Stimulated activated CD8-positive, alpha-beta memory T cell treated with anti-CD3 and anti-CD28 coated beads, Interleukin-15, amount 100 ng/mL, for 4 hours (primary cell): ENCODE results near the gene MRPL10.

Experiments
- DNase-seq, 2 donors: peaks; one replicate each; pipeline ENCODE4 v3.0.0-alpha.2; 2020; ENCODE audit warnings: low read depth in 2 of 2

MRPL10 gene

GRCh38 chr17:47813512-47814031 is 17.8 kb downstream of the MRPL10 start:
- no peak for DNase-seq

DNA sequence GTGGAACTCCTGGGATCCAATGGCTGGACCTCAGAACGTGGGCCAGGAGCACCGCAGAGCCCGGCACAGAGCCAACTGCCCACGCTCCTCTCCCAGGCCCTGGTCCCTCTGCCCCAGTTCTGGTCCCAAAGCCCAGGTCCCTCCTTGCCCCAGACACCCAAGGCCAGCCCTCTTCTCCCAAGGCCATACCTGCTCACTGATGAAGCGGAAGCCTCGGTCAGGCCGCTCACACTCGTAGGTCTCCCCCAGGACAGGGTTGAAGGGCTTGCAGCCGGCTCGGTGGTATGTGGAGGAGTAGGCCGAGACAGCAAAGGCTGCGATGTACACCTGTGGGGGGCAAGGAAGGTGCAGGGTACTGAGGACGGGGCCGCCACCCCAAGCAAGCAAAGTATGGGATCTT is 18.3 kb downstream of the MRPL10 start:
- DNase-seq = no peak

DNA sequence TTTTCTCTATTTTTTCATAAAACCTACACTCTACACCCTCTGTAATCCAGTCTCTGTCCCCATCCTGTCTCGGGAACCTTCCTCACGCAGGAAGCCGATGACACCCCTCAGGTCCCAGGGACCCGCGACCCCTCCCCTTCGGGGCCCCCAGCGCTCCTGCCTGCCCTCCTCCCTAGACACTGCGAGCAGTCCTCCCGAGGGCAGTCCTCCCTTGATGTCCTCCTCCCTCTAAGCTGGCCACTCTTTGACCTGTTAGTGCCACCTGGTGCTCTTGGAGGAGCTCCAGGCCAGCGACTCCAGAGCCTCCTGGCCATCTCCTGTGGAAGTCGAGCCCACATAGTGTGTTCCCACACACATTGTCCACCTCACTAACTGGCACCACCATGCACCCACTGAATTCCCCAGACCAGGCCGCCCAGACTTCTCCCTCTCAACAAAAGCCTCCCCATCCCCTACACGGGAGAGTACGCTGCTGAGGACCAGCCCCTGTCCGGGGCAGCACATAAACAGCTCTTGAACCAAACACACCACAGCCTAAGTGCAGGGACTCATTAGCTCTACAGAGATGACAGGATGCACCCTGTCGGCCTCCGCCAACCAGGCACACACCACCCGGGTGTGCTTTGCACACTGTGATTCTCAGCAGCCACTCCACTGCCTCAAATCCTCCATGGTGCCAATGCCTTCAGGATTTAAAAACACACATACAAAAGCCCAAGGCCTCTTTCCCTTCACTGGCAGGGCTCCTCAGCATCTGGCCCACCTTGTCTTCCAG is 19.0 kb downstream of the MRPL10 start:
- no peak for DNase-seq

- DNase-seq = no peak
Measured at GRCh38 chr17:47811709-47812108, 19.6 kb downstream of the MRPL10 start.

- DNase-seq = no peak
Measured at GRCh38 chr17:47810901-47811635, 20.3 kb downstream of the MRPL10 start.

GRCh38 chr17:47810200-47810821 is 21.0 kb downstream of the MRPL10 start:
- DNase-seq = no peak

- DNase-seq = no peak
Measured at GRCh38 chr17:47808830-47809480, 22.4 kb downstream of the MRPL10 start.

DNA sequence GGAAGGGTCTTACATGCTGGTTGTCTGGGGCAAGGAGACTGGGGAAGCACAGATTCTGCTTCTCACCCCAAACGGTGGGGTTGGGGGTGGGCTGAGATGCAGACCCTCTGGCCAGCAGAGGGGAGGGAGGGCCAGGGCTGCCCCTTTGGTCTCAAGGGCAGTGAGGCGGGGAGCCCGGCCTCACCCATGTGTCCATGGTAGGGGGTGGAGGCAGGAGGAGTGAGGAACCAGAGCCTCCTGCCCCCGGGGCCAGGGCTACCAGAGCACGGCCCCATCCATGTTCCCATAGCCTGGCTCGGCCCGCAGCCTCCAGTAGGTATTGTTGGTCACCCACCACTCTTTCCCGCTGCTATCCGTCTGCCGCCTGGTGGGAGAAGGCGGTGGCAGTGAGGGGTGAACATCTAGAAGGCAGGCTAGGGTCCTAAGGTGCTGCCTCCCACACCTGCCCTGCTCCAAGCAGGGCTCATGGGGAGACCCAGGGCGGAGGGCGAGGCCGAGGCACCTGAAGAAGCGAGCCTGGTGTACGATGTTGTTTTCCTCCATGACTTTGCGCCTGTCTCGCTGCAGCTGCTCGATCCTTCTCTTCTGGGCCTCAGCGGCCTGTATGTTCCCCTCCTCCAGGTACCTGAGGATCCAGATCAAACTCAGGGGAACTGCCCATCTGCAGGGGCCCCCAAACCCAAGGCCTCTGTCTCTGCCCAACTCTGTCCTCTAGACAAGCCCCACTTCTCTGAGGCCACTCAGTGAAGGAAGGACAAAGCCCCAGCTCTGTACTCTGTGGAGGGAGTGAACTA is 23.1 kb downstream of the MRPL10 start:
- no peak for DNase-seq

- DNase-seq = no peak
Measured at GRCh38 chr17:47807421-47807820, 23.9 kb downstream of the MRPL10 start.

DNA sequence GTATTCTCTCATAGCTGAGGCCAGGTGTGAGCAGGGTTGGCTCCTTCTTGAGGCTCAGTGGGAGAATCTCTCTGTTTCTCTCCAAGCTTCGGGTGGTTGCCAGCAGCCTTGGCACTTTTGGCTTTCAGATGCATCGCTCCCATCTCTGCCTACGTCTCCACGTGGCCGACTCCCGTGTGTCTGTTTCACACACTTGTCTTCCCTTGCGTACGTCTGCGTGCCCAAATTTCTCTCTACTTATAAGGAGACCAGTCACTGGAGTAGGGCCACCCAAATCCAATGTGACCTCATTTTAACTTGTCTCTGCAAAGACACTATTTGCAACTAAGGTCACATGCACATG is 24.5 kb downstream of the MRPL10 start:
- no peak for DNase-seq

- DNase-seq = no peak
Measured at GRCh38 chr17:47806026-47806912, 25.1 kb downstream of the MRPL10 start.

DNA sequence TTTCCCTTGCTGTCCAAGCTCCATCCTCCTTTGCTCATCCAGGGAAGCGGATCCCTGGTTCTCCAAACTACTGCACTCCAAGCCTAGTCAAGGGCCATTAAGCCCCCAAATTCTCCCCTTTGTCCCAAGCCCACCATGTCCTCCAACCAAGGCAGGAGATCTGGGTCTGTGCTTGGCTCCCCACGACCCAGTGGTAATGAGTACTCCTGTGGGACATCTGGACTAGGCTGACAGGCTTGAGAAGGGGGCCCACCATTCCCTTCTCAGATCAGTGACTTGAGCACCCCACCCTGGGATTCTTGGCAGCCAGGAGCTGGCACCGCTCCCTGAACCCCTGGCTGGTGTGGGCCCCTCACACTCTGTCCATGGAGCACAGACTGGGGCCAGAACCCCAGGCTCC is 26.9 kb downstream of the MRPL10 start:
- no peak for DNase-seq

GRCh38 chr17:47803751-47804150 is 27.6 kb downstream of the MRPL10 start:
- DNase-seq = no peak

DNA sequence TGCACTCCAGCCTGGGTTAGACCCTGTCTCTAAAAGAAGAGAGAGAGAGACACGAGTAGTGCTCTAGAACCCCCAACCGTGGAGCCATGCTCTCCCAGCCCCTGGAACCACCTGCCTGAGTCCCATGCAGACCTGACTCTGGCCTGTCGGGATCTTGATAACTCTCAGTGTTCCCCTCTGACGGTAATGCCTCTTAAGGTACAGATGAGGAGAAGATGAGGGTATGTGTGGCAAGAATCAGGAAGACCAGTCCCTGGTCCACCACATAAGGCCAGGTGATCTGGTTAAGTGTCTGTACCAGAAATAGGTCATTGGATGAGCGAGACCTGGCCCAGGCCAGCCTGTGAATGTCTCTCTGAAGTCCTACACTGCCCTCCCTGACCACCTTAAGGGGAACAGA is 28.1 kb downstream of the MRPL10 start:
- DNase-seq = no peak

DNA sequence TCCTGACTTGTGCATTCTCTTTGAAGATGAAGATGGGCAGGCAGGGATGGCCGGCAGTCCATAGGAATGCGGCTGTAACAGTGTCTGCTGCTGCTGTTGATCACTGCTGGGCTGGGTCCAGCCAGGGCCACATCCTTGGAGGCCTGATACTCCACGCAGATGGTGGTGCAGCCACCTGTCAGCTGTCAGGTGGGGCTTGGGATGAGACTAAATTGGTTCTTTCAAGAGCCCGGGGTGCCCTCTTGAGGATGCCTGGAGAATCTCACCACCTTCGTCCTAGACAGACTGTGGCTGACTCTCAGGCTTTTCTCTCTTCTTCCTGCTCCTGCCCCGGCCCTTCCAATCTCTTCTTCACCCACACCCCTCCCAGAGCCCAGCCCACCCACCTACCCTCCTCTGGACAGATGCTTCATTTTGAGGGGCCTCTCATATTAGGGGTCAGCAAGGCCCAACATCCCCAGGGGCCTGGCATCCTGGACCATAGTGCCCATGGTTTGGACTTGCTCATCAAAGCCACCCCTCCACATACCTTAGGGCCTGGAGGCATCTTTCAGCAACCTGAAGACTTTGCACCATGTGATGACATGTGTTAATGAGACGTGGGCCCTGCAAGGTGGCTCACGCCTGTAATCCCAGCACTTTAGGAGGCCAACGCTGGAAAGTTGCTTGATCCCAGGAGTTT is 28.9 kb downstream of the MRPL10 start:
- peak; percentile 25 to 26 for DNase-seq

GRCh38 chr17:47801906-47802305 is 29.4 kb downstream of the MRPL10 start:
- no peak for DNase-seq

DNA sequence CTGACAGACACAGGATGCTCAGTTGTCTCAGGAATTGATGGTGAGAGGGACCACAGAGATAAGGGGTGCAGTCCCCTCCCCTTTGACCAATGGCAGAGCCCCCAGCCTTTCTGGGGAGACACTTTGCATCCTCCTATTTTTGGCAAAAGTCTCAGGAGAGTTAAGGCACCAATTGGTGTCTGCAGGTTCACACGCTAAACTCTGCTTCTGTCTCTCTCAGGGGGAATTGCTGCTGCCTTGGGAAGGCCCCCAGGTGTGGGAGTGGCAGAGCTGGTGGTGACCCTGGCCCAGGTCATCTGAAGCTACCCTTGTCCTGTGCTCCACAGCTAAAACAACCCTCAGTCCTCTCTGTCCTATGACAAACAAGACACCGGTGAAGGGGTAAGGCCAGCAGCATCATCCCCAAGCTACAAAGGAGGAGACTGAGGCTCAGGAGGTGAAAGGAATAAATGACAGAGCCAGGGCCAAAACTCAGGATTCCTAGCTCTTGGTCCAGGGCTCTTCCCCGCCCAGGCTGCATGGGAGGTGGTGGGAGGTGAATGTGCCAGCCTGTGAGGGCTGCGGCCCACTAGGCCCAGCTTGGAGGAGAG is 30.1 kb downstream of the MRPL10 start:
- no peak for DNase-seq

DNA sequence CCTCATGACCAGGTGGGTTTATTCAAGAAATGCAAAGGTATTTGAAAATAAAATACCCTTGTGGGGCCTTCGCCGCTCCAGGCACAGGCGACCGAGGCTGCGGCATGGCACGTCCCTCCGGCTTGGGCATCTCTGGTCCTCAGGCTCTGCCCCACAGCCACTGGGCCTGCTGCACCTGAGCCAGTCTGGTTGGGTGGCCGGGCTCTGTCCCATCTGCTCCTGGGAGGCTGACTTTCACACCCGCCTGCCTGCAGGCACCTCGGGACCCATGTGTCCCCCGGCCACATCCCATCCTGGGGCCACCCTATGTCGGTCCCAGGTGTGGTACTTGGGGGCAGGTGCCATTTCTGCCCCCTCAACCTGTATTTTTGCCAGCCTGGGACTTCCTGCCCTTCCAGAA is 30.7 kb downstream of the MRPL10 start:
- DNase-seq = no peak

DNA sequence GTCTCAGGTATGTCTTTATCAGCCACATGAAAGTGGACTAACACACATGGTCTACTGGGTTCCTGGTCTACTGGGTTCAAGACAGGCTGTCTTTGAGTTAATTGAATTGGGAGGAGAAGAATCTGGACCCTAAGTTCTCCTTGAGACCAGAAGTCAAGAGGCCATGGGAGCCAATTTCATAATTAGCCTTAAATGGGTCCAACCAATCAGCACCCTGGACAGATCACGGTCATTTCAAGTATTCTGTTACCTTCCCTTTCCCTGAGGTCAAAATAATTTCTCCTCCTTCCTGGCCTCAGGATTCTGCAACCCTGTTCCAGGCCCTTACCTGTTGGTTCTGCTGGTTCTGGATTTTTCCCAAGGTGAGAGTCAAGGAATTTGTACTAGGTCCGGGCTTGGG is 33.5 kb downstream of the MRPL10 start:
- no peak for DNase-seq
